GM12878 (cell line): ENCODE measurements around the gene KCNMB2. TPM values are rescaled to one million over a fixed set of nuclear protein-coding genes. Genes with fewer than 3 reads are reported as not detected.

Experiments used
- ATAC-seq: fragments of 200-7000 bp; cut with Tn5 transposase; 3 replicates; pipeline ENCODE4 v1.9.1; 2020; ENCODE audit warnings: mild to moderate bottlenecking, moderate library complexity
- BruUV-seq: library from RNA; stranded (reverse); fragments of 400-500 nt; replicated peaks from 2 replicates; lab custom pipeline; 2021; lab: Mats Ljungman, UMichigan
- CTCF ChIA-PET: fragments of 300-600 bp; sonication (Branson Sonifier 250); formaldehyde crosslinking; extraction: SDS; loops from one replicate; lab custom pipeline; 2021; ENCODE audit warnings: inconsistent platforms; lab: Yijun Ruan, JAX
- POLR2A ChIA-PET: fragments of 350-600 bp; formaldehyde crosslinking; extraction: SDS; loops from one replicate; lab custom pipeline; 2021; ENCODE audit warnings: inconsistent platforms; lab: Charles Lee
- RAD21 ChIA-PET: fragments of 300-600 bp; sonication (Branson Sonifier 250); formaldehyde crosslinking; loops from one replicate; lab custom pipeline; 2023; ENCODE audit warnings: antibody characterized with exemption; ENCODE audit not compliant: unreplicated experiment; lab: Charles Lee
- SMC1A ChIA-PET: fragments of 300-600 bp; sonication (Branson Sonifier 250); formaldehyde crosslinking; loops from one replicate; lab custom pipeline; 2023; ENCODE audit not compliant: unreplicated experiment, uncharacterized antibody; lab: Charles Lee
- DNase-seq: peaks from one replicate; pipeline ENCODE4 v3.0.0-alpha.2; 2011; ENCODE audit warnings: low read depth, low spot score
- FAIRE-seq: peaks from 3 replicates; lab custom pipeline; 2011; peaks lifted over from hg19 to GRCh38; lab: Jason Lieb, UNC
- H2AFZ ChIP-seq: 2 replicates; pipeline ENCODE4 v1.6.0; 2011; ENCODE audit warnings: low read depth, low read length, control low read depth; ENCODE audit not compliant: control insufficient read depth
- H3K27ac ChIP-seq: 2 replicates; pipeline ENCODE4 v1.5.1; 2011; ENCODE audit warnings: control low read depth; ENCODE audit not compliant: control insufficient read depth, insufficient read depth
- H3K27me3 ChIP-seq, 2 experiments: replicated peaks in 1 of 2; 2 replicates each; pipeline versions ENCODE4 v1.6.0 to v1.6.1; 2011; ENCODE audit warnings: low read length in 1 of 2; ENCODE audit not compliant: control insufficient read depth in 2 of 2, insufficient read depth in 2 of 2
- H3K36me3 ChIP-seq, 2 experiments: 2 replicates each; pipeline ENCODE4 v1.5.1; 2011; ENCODE audit warnings: low read length in 1 of 2; ENCODE audit not compliant: control insufficient read depth in 2 of 2, insufficient read depth in 2 of 2
- H3K4me1 ChIP-seq: 2 replicates; pipeline ENCODE4 v1.6.1; 2011; ENCODE audit warnings: mild to moderate bottlenecking, low read length, moderate library complexity, mixed read lengths; ENCODE audit not compliant: control insufficient read depth, insufficient read depth
- H3K4me2 ChIP-seq: 2 replicates; pipeline ENCODE4 v1.6.0; 2011; ENCODE audit warnings: control low read depth; ENCODE audit not compliant: control insufficient read depth, insufficient read depth
- H3K4me3 ChIP-seq: fragments of 200-600 bp; sonication (generic); 2 replicates; pipeline ENCODE4 v1.5.1; 2016
- H3K79me2 ChIP-seq: 2 replicates; pipeline ENCODE4 v1.6.0; 2011; ENCODE audit warnings: low read length; ENCODE audit not compliant: control insufficient read depth, insufficient read depth
- H3K9ac ChIP-seq: 2 replicates; pipeline ENCODE4 v1.8.0; 2011; ENCODE audit warnings: low read length, control low read depth, mixed read lengths; ENCODE audit not compliant: control insufficient read depth, insufficient read depth
- H3K9me3 ChIP-seq: replicated peaks from 3 replicates; pipeline ENCODE4 v1.5.1; 2011; ENCODE audit warnings: mild to moderate bottlenecking, low read length; ENCODE audit not compliant: control insufficient read depth, insufficient read depth
- H4K20me1 ChIP-seq: 2 replicates; pipeline ENCODE4 v1.6.0; 2011; ENCODE audit not compliant: control insufficient read depth, insufficient read depth
- MTA3 ChIP-seq: IDR thresholded peaks from 2 replicates; pipeline ENCODE4 v1.6.1; 2012; ENCODE audit warnings: low read length, inconsistent platforms, borderline replicate concordance
- RUNX3 ChIP-seq: IDR thresholded peaks from 2 replicates; pipeline ENCODE4 v1.6.1; 2012; ENCODE audit warnings: low read length, inconsistent platforms
- TBL1XR1 ChIP-seq: IDR thresholded peaks from 2 replicates; pipeline ENCODE4 v1.6.1; 2012; ENCODE audit warnings: low read depth, low read length, improper control_type of control experiment
- ZBED1 ChIP-seq: IDR thresholded peaks from 2 replicates; pipeline ENCODE4 v1.6.1; 2016; ENCODE audit warnings: borderline replicate concordance
- WGBS: methylation state at CpG from one replicate; pipeline ENCODE4 v1.1.6; 2016; ENCODE audit warnings: low lambda C conversion rate; ENCODE audit not compliant: insufficient replicate concordance, insufficient coverage; ENCODE audit errors: missing lambda C conversion rate; 5-methylcytosine and 5-hydroxymethylcytosine counted together
- in situ Hi-C: fragments of 300-500 bp; cut with MboI; formaldehyde crosslinking; loops from 9 replicates; pipeline ENCODE4 v1.14.3; 2018; ENCODE audit warnings: mixed read lengths
- intact Hi-C: fragments of 100-400 bp; cut with micrococcal nuclease; formaldehyde crosslinking; loops from one replicate; pipeline ENCODE4 v1.14.2; 2022; ENCODE audit not compliant: unreplicated experiment
- polyA plus RNA-seq, 11 experiments: library from polyadenylated mRNA; depleted of rRNA in 4 of 11; unstranded in 6 of 11; stranded (reverse) in 5 of 11; fragments of >200 nt; fragmentation: Nextera tagmentation in 4 of 11; fragmentation: Illumina TruSeq in 1 of 11; extraction: Ambion mirVana in 4 of 11; extraction: Trizol in 1 of 11; gene quantifications; 1 replicate in 1 of 11; 2 replicates in 10 of 11; pipeline versions ENCODE4 v1.2.1 to v1.2.3, GENCODE V29; 2011 to 2016; ENCODE audit warnings: inconsistent platforms in 2 of 11, missing spikeins in 2 of 11, low read depth in 1 of 11
- total RNA-seq, 4 experiments: library from RNA; depleted of rRNA in 3 of 4; stranded (reverse); fragments of >200 nt in 3 of 4; fragmentation: Illumina TruSeq in 1 of 4; extraction: Trizol in 1 of 4; gene quantifications; 2 replicates each; pipeline versions ENCODE4 v1.2.1 to v1.2.3, GENCODE V29; 2013 to 2021

KCNMB2 gene
- total and polyA plus RNA-seq, 10 of the 15 experiments (the other 5 are each of a cell fraction or from before 2014, with no cell fraction given) = 0.22 to 18.8 (median 11.0) TPM

DNA sequence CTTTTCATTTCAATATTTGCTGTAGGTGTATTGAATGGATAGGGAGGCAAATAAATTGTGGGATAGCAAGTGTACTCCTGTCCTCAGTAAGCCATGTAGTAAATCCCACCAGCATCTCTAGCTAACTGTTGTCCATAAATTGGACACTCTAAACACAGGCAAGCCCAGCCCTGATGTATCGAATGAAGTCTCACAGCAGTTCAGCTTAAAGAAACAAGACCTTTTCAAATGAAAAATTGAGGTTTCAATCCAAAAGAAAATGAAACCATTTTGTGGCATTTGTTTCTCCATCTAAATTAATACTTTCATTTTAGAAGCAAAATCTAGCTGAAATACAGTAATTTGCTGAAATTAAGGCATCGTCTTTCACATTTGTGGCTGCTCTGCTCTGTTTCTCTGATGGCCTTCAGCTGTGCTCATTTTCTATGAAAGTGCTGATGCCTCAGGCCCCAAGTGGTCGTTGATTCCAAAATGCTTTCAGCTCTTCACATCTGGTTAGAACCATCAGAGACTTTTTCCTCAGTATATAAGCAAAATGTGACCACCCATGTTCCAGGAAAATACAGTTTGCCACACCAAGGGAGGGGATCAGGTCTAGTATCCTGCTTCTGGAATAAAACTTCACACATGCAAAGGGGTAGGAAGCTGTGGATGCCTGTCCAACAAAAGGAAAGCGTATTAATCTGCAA lies 290.3 kb downstream of the KCNMB2 start:
- ChIA-PET POLR2A (no interaction called here), SMC1A (interaction anchor here (1.0 kb wide), 2 partner anchors 141 to 313 kb away, joined by 3 read pairs; no protein-coding TSS in a partner anchor), CTCF (interaction anchor here (1.0 kb wide), 2 partner anchors 11 to 23 kb away, joined by 3 read pairs; no protein-coding TSS in a partner anchor), RAD21 (interaction anchor here (1.4 kb wide), 1 partner anchor 391 kb away, joined by 3 read pairs; no protein-coding TSS in a partner anchor)
- no TSS peak for BruUV-seq
- Histone ChIP-seq H3K4me1 (peaks cover 13% of the 10 kb centered on the region; the same call in 1 of the 2 replicates), H3K27ac (no peak overlapping the region), H3K79me2 (no peaks in the 10 kb centered on the region), H2AFZ (peak overlapping the region; percentile 39; the same call in 1 of the 2 replicates), H3K4me3 (no peak overlapping the region), H3K36me3 (no peaks in the 10 kb centered on the region), H3K4me2 (peak overlapping the region; percentile 39; the same call in 1 of the 2 replicates), H3K27me3 (no peaks in the 10 kb centered on the region), H3K9ac (no peak overlapping the region), H3K9me3 (no peaks in the 10 kb centered on the region; the same call in 2 of the 3 replicates), H4K20me1 (no peaks in the 10 kb centered on the region)
- 27% methylated on average over 4 of the region's 4 CpGs for WGBS
- TF ChIP-seq MTA3 = no peak
- TF ChIP-seq RUNX3 = peak; percentile 23; the same call in 1 of the 2 replicates
- ATAC-seq (peak; percentile 62), FAIRE-seq (no peak), DNase-seq (peak; percentile 8)
- intact Hi-C loops = no loop called here
- in situ Hi-C loops = no loop called here

DNA sequence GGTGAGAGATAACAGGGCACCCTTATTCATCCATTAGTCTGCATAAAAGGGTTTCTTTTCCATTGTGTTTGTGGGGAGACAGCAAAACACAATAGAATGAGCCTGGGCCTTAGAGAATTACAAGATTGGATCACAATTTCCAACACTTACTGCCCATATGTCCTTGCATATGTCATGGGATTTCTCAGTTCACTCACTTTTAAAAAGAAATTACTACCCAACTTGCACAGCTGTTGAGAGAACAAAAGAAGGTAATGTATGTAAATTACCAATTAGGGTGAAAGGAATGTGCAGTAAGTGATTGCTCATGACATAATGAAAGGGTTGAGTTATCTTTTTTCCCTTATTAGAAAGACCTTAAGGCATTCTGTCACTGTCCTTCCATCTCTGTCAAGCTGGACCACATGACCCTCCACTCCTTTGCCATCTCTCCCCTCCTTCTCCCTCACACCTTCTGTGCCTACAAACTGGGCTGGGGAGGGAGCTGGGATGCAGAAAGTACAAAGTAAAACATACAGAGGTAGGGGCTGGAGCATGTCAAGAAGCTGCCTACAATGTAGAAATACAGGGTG lies 291.1 kb downstream of the KCNMB2 start:
- Histone ChIP-seq H3K4me1 (peaks cover 13% of the 10 kb centered on the region; the same call in 1 of the 2 replicates), H3K4me2 (no peak overlapping the region), H3K27me3 (no peaks in the 10 kb centered on the region), H3K9ac (no peak overlapping the region), H3K4me3 (no peak overlapping the region), H3K36me3 (no peaks in the 10 kb centered on the region), H3K27ac (no peak overlapping the region), H3K9me3 (no peaks in the 10 kb centered on the region; the same call in 2 of the 3 replicates), H3K79me2 (no peaks in the 10 kb centered on the region), H4K20me1 (no peaks in the 10 kb centered on the region), H2AFZ (no peak overlapping the region)
- no TSS peak for BruUV-seq
- in situ Hi-C loops = no loop called here
- intact Hi-C loops = no loop called here
- SMC1A ChIA-PET = interaction anchor here (0.9 to 1.1 kb wide), 3 partner anchors 140 to 391 kb away, joined by 3 to 4 read pairs (median 3); no protein-coding TSS in a partner anchor
- ATAC-seq = no peak
- RAD21 ChIA-PET = interaction anchor here (1.4 kb wide), 1 partner anchor 392 kb away, joined by 3 read pairs; no protein-coding TSS in a partner anchor
- CTCF ChIA-PET = interaction anchor here (1.0 kb wide), 2 partner anchors 10 to 22 kb away, joined by 3 read pairs; no protein-coding TSS in a partner anchor
- POLR2A ChIA-PET = no interaction called here
- no peak for FAIRE-seq
- DNase-seq = no peak
- no peak for TF ChIP-seq TBL1XR1
- no peak for TF ChIP-seq ZBED1
- TF ChIP-seq, all 136 proteins: peak for 0
